RWPE2 (cell line): ENCODE results near the gene PDIA5.

Experiments
- ATAC-seq: fragments of 200-7000 bp; cut with Tn5 transposase; 3 replicates; pipeline ENCODE4 v1.9.1; 2021; ENCODE audit warnings: low read depth
- DNase-seq: peaks from one replicate; pipeline ENCODE4 v3.0.0-alpha.2; 2020; ENCODE audit warnings: low spot score
- H3K27ac ChIP-seq: fragments of 450-650 bp; 2 replicates; pipeline ENCODE4 v1.5.1; 2017; ENCODE audit warnings: mild to moderate bottlenecking; ENCODE audit not compliant: poor library complexity, severe bottlenecking
- H3K27me3 ChIP-seq: fragments of 250-450 bp; sonication (Bioruptor Pico); 2 replicates; pipeline ENCODE4 v1.5.1; 2021; ENCODE audit warnings: mild to moderate bottlenecking, moderate library complexity; ENCODE audit not compliant: insufficient read depth, poor library complexity, severe bottlenecking
- H3K36me3 ChIP-seq: fragments of 250-450 bp; sonication (Bioruptor Pico); 2 replicates; pipeline ENCODE4 v1.5.1; 2020; ENCODE audit warnings: low read depth, mild to moderate bottlenecking, moderate library complexity
- H3K4me1 ChIP-seq: fragments of 250-450 bp; sonication (Bioruptor Pico); 2 replicates; pipeline ENCODE4 v1.5.1; 2021; ENCODE audit warnings: mild to moderate bottlenecking, moderate library complexity; ENCODE audit not compliant: insufficient read depth, poor library complexity, severe bottlenecking
- H3K4me3 ChIP-seq: fragments of 250-450 bp; sonication (Bioruptor Pico); 2 replicates; pipeline ENCODE4 v1.5.1; 2021; ENCODE audit warnings: mild to moderate bottlenecking, moderate library complexity; ENCODE audit not compliant: severe bottlenecking
- H3K9me3 ChIP-seq: fragments of 250-450 bp; sonication (Bioruptor Pico); 2 replicates; pipeline ENCODE4 v1.5.1; 2021; ENCODE audit warnings: mild to moderate bottlenecking, moderate library complexity; ENCODE audit not compliant: severe bottlenecking
- CTCF ChIP-seq: fragments of 450-650 bp; IDR thresholded peaks from one replicate; pipeline ENCODE4 v1.5.1; 2017; ENCODE audit warnings: mild to moderate bottlenecking, moderate library complexity; ENCODE audit not compliant: poor library complexity, severe bottlenecking

The PDIA5 gene

GRCh38 chr3:123076496-123077418 is 9.9 kb downstream of the PDIA5 start:
- Histone ChIP-seq H3K4me1 (peaks cover 13% of the 10 kb centered on the region), H3K27me3 (no peaks in the 10 kb centered on the region), H3K4me3 (no peak overlapping the region), H3K9me3 (no peaks in the 10 kb centered on the region), H3K27ac (no peak overlapping the region), H3K36me3 (peaks cover 27% of the 10 kb centered on the region)
- no peak for TF ChIP-seq CTCF
- DNase-seq (no peak), ATAC-seq (no peak)

GRCh38 chr3:123078101-123078500 is 11.3 kb downstream of the PDIA5 start:
- H3K27me3 ChIP-seq: no peaks in the 10 kb centered on the region
- no peaks in the 10 kb centered on the region for H3K9me3 ChIP-seq
- H3K36me3 ChIP-seq: peaks cover 28% of the 10 kb centered on the region
- DNase-seq (no peak), ATAC-seq (no peak)
- H3K4me3 ChIP-seq: no peak overlapping the region
- H3K27ac ChIP-seq: no peak overlapping the region
- peaks cover 13% of the 10 kb centered on the region for H3K4me1 ChIP-seq
- no peak for TF ChIP-seq CTCF

- peaks cover 13% of the 10 kb centered on the region for H3K4me1 ChIP-seq
Measured at GRCh38 chr3:123080864-123081562, 14.2 kb downstream of the PDIA5 start.

GRCh38 chr3:123081718-123082369 is 15.0 kb downstream of the PDIA5 start:
- Histone ChIP-seq H3K4me1 (peaks cover 13% of the 10 kb centered on the region), H3K9me3 (no peaks in the 10 kb centered on the region), H3K27ac (no peak overlapping the region), H3K27me3 (no peaks in the 10 kb centered on the region), H3K36me3 (peaks cover 24% of the 10 kb centered on the region), H3K4me3 (no peak overlapping the region)
- no peak for TF ChIP-seq CTCF
- ATAC-seq: no peak
- DNase-seq: no peak

More at GRCh38 chr3:123080864-123081562, 14.2 kb downstream of the PDIA5 start:
- H3K27ac ChIP-seq: no peak overlapping the region
- H3K9me3 ChIP-seq: no peaks in the 10 kb centered on the region
- ATAC-seq: no peak
- TF ChIP-seq CTCF: no peak
- peaks cover 23% of the 10 kb centered on the region for H3K36me3 ChIP-seq
- H3K4me3 ChIP-seq: no peak overlapping the region
- H3K27me3 ChIP-seq: no peaks in the 10 kb centered on the region
- DNase-seq: no peak
